Naive B cell (primary cell): ENCODE data around the gene PDGFRB. TPM values are rescaled to one million over a fixed set of nuclear protein-coding genes. Genes with fewer than 3 reads are reported as not detected.

ENCODE experiments used
- ATAC-seq, 2 donors: fragments of 150-1000 bp; cut with Tn5 transposase; 2 replicates each; pipeline ENCODE4 v1.10.0; 2021; ENCODE audit warnings: low read depth in 2 of 2, mild to moderate bottlenecking in 2 of 2, moderate library complexity in 2 of 2
- DNase-seq: peaks from one replicate; pipeline ENCODE4 v3.0.0; 2022
- H3K27ac Mint-ChIP-seq, 6 donors: one replicate each; pipeline ENCODE4 v1.8.0; 2020 to 2022; ENCODE audit warnings: mild to moderate bottlenecking in 6 of 6, mixed read lengths in 6 of 6, moderate library complexity in 5 of 6, inconsistent platforms in 2 of 6
- H3K27me3 Mint-ChIP-seq, 3 donors: one replicate each; pipeline ENCODE4 v1.8.0; 2021 to 2022; ENCODE audit warnings: mixed read lengths in 3 of 3, mild to moderate bottlenecking in 1 of 3
- H3K36me3 Mint-ChIP-seq, 2 donors: one replicate each; pipeline ENCODE4 v1.8.0; 2020 to 2022; ENCODE audit warnings: mixed read lengths in 2 of 2, inconsistent platforms in 1 of 2, mild to moderate bottlenecking in 1 of 2
- H3K4me1 Mint-ChIP-seq, 3 donors: one replicate each; pipeline ENCODE4 v1.8.0; 2020 to 2022; ENCODE audit warnings: mixed read lengths in 3 of 3, inconsistent platforms in 1 of 3, mild to moderate bottlenecking in 1 of 3, moderate library complexity in 1 of 3
- H3K4me3 Mint-ChIP-seq, 8 donors: one replicate each; pipeline ENCODE4 v1.8.0; 2020 to 2022; ENCODE audit warnings: mild to moderate bottlenecking in 8 of 8, mixed read lengths in 8 of 8, moderate library complexity in 8 of 8, inconsistent platforms in 2 of 8
- H3K9me3 Mint-ChIP-seq, 7 donors: one replicate each; pipeline ENCODE4 v1.8.0; 2020 to 2022; ENCODE audit warnings: mixed read lengths in 7 of 7, mild to moderate bottlenecking in 5 of 7, inconsistent platforms in 2 of 7, moderate library complexity in 1 of 7
- polyA plus RNA-seq, 6 donors: library from polyadenylated mRNA; unstranded; fragments of 300-500 nt; fragmentation: Illumina TruSeq; gene quantifications; one replicate each; pipeline ENCODE4 v1.2.3, GENCODE V29; 2021; ENCODE audit warnings: low read depth in 6 of 6

The PDGFRB gene
- polyA plus RNA-seq, 6 donors from 2014 or later, result 0.09 to 1.8 (median 1.1) TPM; not detected in 1

DNA sequence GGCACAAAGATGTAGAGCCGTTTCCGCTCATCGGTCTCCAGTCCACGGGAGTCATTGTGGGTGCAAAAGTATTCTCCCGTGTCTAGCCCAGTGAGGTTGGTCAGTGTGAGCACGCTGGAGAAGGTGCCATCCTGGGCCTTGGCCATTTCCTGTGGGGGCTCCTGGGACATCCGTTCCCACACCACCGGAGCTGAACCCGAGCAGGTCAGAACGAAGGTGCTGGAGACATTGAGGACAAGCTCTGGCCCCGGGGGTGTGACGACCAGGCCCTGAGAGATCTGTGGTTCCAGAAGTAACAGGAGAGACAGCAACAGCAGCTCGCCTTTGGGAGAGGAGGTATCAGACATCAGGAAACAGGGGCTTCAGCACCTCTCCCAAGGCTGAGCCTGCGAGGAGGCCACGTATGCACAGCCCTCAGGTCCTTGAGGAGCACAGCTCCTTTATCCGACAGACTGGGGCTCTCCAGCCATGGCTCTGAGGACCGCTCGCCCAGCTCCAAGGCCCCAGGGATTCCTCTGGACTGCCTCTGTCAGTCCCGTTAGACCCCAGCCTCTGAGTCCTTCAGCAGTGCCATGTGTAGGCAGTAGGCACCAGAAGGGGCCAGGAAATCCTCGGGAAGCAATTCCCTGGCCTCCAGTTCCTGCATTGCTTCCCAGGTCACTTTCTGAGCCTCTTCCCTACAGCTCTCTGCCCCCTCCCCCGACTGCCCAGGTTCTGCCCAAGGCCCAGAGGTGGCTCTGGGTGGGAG lies 19.9 kb downstream of the PDGFRB start:
- Mint-ChIP-seq H3K27me3 (no peaks in the 10 kb centered on the region), H3K4me3 (no peak overlapping the region), H3K27ac (no peak overlapping the region), H3K4me1 (no peaks in the 10 kb centered on the region), H3K9me3 (no peaks in the 10 kb centered on the region), H3K36me3 (no peaks in the 10 kb centered on the region)
- no peak for DNase-seq
- no peak for ATAC-seq

DNA sequence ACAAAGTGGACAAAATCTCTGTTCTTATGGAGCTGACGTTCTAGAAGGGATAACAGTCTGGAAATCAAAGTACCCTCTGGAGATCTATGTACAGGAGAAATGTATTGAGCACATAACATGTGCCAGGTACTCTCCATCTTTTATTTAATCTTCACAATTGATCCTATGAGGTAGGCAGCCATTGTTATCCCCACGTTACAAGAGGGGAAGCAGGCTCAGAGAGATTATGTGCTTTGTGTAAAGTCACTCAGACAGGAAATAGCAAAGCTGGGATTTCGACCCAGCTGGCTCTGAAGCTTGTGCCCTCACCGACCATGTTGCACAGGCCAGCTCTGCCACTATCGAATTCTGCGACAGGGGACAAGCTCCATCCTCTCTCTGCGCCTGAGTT lies 21.5 kb downstream of the PDGFRB start:
- Mint-ChIP-seq H3K4me3 (no peak overlapping the region), H3K27ac (no peak overlapping the region), H3K36me3 (no peaks in the 10 kb centered on the region), H3K4me1 (peaks cover 0 to 5% (median 4%) of the 10 kb centered on the region in 3 donors), H3K9me3 (no peaks in the 10 kb centered on the region), H3K27me3 (no peaks in the 10 kb centered on the region)
- DNase-seq, result no peak
- ATAC-seq, result no peak

DNA sequence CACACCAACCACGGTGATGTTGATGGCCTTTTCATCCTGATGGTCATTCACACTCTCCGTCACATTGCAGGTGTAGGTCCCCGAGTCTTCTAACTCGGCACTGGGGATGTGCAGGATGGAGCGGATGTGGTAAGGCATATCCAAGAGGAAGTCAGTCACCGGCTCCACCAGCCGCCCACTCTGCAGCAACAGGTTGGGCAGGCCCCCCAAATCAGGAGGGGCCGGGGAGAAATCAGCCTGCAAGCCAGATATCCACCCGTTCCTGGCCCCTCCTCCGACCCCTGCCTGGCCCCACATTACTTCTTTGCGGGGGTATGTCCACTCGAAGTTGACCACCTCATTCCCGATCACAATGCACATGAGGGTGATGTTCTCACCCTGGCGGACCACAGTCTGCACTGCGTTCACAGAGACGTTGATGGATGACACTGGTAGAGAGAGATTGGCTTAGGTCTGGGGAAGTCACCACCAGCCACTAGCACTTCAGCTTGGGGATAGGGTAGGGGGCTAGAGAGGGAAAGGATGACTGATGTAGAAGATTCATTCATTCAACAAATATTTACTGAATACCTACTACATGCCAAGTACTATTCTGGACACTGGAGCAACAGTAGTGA lies 22.0 kb downstream of the PDGFRB start:
- Mint-ChIP-seq H3K36me3 (no peaks in the 10 kb centered on the region), H3K9me3 (no peaks in the 10 kb centered on the region), H3K27me3 (no peaks in the 10 kb centered on the region)

DNA sequence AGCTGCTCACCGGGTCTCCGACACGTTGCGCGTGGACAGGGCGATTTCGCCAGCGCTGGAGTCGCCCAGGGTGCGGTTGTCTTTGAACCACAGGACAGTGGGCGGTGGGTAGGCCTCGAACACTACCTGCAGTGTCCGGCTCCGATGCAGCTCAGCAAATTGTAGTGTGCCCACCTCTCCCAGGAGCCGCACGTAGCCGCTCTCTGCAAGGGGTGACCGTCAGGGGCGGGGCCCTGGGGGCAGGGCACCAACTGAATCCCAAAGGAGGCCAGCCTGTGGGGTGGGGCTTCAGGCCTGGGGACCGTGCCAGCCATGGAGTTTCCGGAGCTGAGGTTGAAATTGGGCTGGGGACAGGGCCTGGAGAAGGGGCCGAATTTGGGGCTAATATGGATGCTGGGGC lies 22.9 kb downstream of the PDGFRB start:
- Mint-ChIP-seq H3K4me1 (peaks cover 0 to 5% (median 4%) of the 10 kb centered on the region in 3 donors), H3K36me3 (no peaks in the 10 kb centered on the region), H3K9me3 (no peaks in the 10 kb centered on the region), H3K4me3 (no peak overlapping the region), H3K27me3 (no peaks in the 10 kb centered on the region), H3K27ac (no peak overlapping the region)
- DNase-seq, result no peak
- no peak for ATAC-seq

More for the DNA sequence above, 22.0 kb downstream of the PDGFRB start:
- ATAC-seq (no peak), DNase-seq (no peak)
- Mint-ChIP-seq H3K27ac (no peak overlapping the region), H3K4me3 (no peak overlapping the region), H3K4me1 (peaks cover 0 to 5% (median 4%) of the 10 kb centered on the region in 3 donors)

DNA sequence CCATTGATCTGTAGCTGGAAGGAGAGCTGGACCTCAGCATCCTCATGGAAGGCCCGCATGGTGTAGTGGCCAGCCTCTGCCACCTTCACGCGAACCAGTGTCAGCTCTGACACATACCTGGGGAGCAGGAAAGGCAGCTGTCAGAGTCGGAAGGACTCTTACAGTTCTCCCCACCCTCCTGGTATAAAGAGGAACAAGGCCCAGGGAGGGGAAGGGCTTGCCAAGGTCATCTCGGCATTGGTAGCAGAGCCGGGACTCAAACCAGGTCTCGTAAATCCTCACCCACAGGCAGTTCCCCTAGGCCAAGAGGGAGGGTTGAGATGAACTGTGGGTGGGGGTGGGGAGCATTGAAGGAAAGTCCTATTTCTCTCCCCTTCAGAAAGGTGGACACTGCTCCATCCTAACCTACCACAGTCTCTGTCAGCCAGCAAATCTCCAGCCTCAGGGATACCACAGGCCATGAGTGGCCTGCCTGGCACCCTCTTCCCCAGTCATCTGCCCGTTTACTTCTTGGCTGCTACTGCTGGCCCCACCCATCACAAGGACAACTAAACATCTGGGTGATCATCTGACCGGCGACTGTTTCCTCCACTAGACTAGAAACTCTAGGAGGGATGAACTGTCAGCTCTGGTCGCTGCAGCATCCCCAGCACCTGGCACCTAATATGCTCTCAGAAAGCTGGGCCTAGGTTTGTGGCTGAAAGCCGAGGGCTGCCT lies 23.5 kb downstream of the PDGFRB start:
- H3K27ac Mint-ChIP-seq, result no peak overlapping the region
- ATAC-seq, result no peak

DNA sequence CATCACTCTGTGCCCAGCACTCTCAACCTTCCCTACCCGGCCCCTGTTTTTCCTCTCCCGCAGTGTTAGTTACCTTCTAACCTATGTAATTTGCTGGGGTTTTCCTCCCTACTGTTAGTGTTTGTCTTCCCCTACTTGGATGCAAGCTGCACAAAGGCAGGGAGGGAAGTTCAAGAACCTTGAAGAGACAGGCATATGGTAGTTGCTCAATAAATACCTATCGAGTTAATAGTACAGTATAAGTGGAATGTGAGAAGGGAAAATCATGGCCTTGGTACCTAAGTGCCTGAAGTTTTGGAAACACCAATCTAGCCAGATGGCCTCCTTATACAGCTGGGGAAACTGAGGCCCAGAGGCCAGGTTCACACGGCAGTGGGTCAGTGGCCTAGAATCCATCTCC lies 24.2 kb downstream of the PDGFRB start:
- Mint-ChIP-seq H3K4me3 (no peak overlapping the region), H3K9me3 (no peaks in the 10 kb centered on the region), H3K4me1 (peaks cover 0 to 5% (median 4%) of the 10 kb centered on the region in 3 donors), H3K36me3 (no peaks in the 10 kb centered on the region), H3K27ac (no peak overlapping the region), H3K27me3 (no peaks in the 10 kb centered on the region)
- ATAC-seq, result no peak
- no peak for DNase-seq

More for the DNA sequence above, 23.5 kb downstream of the PDGFRB start:
- Mint-ChIP-seq H3K4me3 (no peak overlapping the region), H3K36me3 (no peaks in the 10 kb centered on the region), H3K9me3 (no peaks in the 10 kb centered on the region), H3K27me3 (no peaks in the 10 kb centered on the region), H3K4me1 (peaks cover 0 to 5% (median 4%) of the 10 kb centered on the region in 3 donors)
- no peak for DNase-seq

DNA sequence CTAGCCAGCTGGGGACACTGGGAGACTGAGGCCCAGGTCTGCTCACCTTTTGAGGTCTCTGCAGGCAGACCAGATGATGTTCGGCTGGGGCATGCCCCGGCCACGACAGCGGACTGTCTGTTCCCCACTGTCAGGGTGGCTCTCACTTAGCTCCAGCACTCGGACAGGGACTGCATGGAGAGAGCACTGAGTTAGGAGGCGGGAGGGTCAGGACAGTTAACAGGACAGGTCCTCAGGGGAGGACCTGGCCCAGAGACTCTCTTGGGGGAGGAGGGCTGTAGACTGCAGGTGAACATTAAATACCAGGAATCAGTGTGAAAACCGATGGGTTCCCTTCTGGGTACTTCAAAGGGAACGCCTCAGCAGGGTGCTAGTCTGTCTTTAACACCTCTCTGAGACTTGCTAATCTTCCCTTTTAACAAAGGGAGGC lies 25.1 kb downstream of the PDGFRB start:
- H3K4me3 Mint-ChIP-seq, result no peak overlapping the region
- ATAC-seq, result no peak

DNA sequence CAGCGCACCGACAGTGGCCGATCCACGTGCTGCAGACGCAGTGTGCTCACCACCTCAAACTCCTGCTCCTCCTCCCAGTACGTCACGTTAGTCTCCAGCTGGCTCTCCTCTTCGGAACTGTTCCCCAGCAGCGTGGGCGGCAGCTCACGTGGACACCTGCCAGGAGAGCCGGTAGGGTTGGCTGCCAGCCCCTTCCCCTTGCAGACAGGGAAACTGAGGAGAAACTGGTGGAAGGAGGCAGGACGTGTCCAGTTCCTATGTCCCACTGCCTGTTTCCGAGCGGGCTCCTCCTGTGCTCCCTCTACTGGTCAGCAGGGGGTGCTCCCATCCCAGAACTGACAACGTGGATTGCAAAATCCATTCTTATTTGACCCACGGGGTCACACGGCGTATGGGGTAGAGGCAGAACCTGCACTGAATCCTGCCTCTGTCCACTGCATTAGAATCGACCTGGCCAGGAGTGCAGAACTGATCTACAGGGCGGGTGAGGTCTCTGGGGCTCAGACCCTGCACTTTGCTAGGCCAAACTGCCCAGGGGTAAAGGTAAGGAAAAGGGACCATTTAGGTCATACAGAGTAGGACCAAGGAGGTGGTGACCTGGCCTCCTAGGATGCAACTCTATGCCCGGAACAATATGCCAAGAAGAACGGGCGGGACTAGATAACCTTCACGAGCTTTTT lies 25.7 kb downstream of the PDGFRB start:
- no peak overlapping the region for H3K4me3 Mint-ChIP-seq
- H3K9me3 Mint-ChIP-seq, result no peaks in the 10 kb centered on the region
- DNase-seq (peak; percentile 17), ATAC-seq (peak; percentile 28 to 36)
- peaks cover 0 to 5% (median 4%) of the 10 kb centered on the region in 3 donors for H3K4me1 Mint-ChIP-seq
- H3K27me3 Mint-ChIP-seq, result no peaks in the 10 kb centered on the region
- no peaks in the 10 kb centered on the region for H3K36me3 Mint-ChIP-seq
- H3K27ac Mint-ChIP-seq, result no peak overlapping the region

More for the DNA sequence above, 25.1 kb downstream of the PDGFRB start:
- H3K4me1 Mint-ChIP-seq, result peaks cover 0 to 5% (median 4%) of the 10 kb centered on the region in 3 donors
- no peaks in the 10 kb centered on the region for H3K27me3 Mint-ChIP-seq
- DNase-seq, result no peak
- no peak overlapping the region for H3K27ac Mint-ChIP-seq
- H3K9me3 Mint-ChIP-seq, result no peaks in the 10 kb centered on the region
- no peaks in the 10 kb centered on the region for H3K36me3 Mint-ChIP-seq

DNA sequence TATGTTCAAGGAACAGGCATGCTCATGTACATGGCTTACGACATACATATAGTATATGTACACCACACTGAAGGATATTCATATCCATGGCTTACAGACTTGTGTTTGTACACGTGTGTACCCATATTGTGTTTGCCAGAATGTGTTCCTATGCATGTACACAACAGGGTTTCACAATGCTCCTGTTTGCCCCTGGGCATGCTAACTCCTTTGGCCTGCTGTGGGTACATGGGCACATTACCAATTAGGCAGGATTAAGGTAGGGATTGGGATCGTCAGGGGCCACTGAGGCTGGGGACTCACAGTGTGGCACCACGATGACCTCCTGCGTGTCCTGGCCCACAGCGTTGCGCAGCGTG lies 26.2 kb downstream of the PDGFRB start:
- H3K4me1 Mint-ChIP-seq, result peaks cover 0 to 5% (median 4%) of the 10 kb centered on the region in 3 donors
- H3K4me3 Mint-ChIP-seq, result no peak overlapping the region
- H3K27ac Mint-ChIP-seq, result no peak overlapping the region
- no peak for DNase-seq
- H3K27me3 Mint-ChIP-seq, result no peaks in the 10 kb centered on the region
- H3K36me3 Mint-ChIP-seq, result no peaks in the 10 kb centered on the region
- no peaks in the 10 kb centered on the region for H3K9me3 Mint-ChIP-seq
- ATAC-seq, result no peak

DNA sequence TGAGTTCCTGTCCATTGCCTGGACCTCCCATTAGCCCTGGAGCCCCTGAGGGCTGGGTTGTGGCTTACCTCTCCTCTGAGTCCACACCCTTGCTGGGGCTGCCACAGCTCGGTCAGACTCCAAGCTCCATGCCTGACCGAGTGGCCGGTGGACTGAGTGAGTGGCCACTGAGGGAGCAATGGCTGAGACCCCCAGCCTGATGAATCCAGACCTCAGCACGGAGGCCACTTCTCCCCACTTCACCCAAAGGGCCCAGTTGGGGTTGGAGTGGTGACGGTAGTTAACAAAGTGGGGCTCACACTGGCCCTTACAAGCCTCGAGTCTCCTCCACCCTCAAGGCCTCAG lies 28.8 kb downstream of the PDGFRB start:
- H3K36me3 Mint-ChIP-seq, result no peaks in the 10 kb centered on the region
- no peaks in the 10 kb centered on the region for H3K27me3 Mint-ChIP-seq

DNA sequence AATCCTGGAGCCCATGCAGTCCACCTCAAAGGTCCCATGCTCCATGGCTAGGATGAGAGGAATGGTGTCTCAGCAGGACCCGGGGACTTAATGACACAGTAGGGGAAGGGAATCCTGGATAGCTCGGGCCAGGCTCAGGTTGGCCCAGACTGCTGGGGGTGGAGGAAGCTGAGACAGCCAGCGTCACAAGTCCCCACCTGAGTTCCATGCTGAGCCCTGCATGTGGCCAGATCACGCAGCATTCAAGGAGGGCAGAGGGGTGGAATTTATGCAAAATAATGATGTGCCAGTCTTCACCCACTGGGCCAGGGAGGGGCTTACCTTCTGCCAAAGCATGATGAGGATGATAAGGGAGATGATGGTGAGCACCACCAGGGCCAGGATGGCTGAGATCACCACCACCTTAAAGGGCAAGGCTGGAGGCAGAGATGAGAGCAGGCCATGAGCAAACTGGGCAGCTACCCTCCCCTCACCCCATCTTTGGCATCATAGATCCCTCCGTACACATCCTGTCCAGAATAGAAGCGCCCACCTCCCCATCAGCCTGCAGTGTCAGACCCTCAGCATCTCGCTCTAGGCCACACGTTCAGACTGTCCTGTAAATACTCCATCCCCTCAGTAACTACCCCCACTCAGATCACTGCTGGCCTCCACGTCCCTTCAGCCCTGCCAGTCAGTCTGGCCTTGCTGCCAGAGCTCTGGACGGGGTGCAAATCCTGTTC lies 29.3 kb downstream of the PDGFRB start:
- DNase-seq (no peak), ATAC-seq (no peak)
- H3K27ac Mint-ChIP-seq, result no peak overlapping the region
- no peaks in the 10 kb centered on the region for H3K9me3 Mint-ChIP-seq
- no peaks in the 10 kb centered on the region for H3K36me3 Mint-ChIP-seq
- H3K4me1 Mint-ChIP-seq, result peaks cover 0 to 5% (median 4%) of the 10 kb centered on the region in 3 donors
- no peak overlapping the region for H3K4me3 Mint-ChIP-seq
- H3K27me3 Mint-ChIP-seq, result no peaks in the 10 kb centered on the region

More for the DNA sequence above, 28.8 kb downstream of the PDGFRB start:
- Mint-ChIP-seq H3K27ac (peak overlapping the region in 1 of 6 donors; percentile 49), H3K4me3 (no peak overlapping the region), H3K4me1 (peaks cover 0 to 5% (median 4%) of the 10 kb centered on the region in 3 donors), H3K9me3 (no peaks in the 10 kb centered on the region)
- ATAC-seq (no peak), DNase-seq (no peak)

DNA sequence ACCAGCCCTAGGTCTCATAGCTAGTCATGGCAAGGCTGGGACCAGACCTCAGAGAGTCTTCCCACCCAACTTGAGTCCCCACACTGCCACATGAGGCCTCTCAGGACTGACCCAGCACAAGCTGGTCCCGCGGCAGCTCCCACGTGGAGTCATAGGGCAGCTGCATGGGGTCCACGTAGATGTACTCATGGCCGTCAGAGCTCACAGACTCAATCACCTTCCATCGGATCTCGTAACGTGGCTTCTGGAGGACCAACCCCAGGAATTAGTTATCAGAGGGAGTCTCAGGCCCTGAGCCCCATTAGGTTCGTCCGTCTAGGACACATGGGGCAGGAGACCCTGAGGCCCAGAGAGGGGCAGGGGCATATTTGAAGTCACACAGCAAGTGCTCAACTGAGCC lies 30.3 kb downstream of the PDGFRB start:
- peaks cover 0 to 5% (median 4%) of the 10 kb centered on the region in 3 donors for H3K4me1 Mint-ChIP-seq
- H3K4me3 Mint-ChIP-seq, result no peak overlapping the region
- H3K27ac Mint-ChIP-seq, result no peak overlapping the region
- ATAC-seq (no peak), DNase-seq (no peak)
- no peaks in the 10 kb centered on the region for H3K36me3 Mint-ChIP-seq
- H3K9me3 Mint-ChIP-seq, result no peaks in the 10 kb centered on the region
- no peaks in the 10 kb centered on the region for H3K27me3 Mint-ChIP-seq

DNA sequence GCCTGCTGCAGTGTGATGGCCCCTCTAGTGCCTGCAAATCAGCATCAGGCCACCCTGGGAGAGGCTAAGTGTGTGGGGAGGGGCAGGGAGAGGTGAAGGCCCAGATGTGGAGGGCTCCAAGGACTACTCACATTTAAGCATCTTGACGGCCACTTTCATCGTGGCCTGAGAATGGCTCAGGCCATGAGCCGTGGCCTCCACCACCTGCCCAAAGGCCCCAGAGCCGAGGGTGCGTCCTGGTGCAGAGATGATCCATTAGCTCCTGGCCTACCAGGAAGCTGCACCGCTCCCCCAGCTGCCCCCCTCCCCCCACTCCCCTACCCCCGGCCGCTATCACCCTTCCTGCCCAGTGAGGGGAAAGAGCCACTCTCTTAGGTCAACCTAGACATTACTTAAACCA lies 31.0 kb downstream of the PDGFRB start:
- no peaks in the 10 kb centered on the region for H3K36me3 Mint-ChIP-seq
- no peaks in the 10 kb centered on the region for H3K9me3 Mint-ChIP-seq
- H3K4me3 Mint-ChIP-seq, result no peak overlapping the region
- DNase-seq (no peak), ATAC-seq (no peak)
- H3K27ac Mint-ChIP-seq, result no peak overlapping the region
- no peaks in the 10 kb centered on the region for H3K4me1 Mint-ChIP-seq
- H3K27me3 Mint-ChIP-seq, result no peaks in the 10 kb centered on the region
